ENCODE measurements around the gene TNIK.
A peak's percentile ranks its signal among the peaks of the same experiment; 100 is the strongest.
"Not testable (repeated sequence)": the region's sequence is repeated elsewhere in the genome, so short reads cannot be mapped to it uniquely, and the experiment has no call there.

The TNIK gene

GRCh38 chr3:171380711-171381425 lies 79.3 kb downstream of the TNIK start:
- peak in 1 of 2 experiments; percentile 1 for DNase-seq

- no peak for DNase-seq
Observed at GRCh38 chr3:171379961-171380483, 80.2 kb downstream of the TNIK start.

GRCh38 chr3:171379281-171379680 lies 80.9 kb downstream of the TNIK start:
- no peak for DNase-seq

- DNase-seq, result no peak
Observed at GRCh38 chr3:171378586-171378985, 81.6 kb downstream of the TNIK start.

- no peak for DNase-seq
Observed at GRCh38 chr3:171377859-171378258, 82.3 kb downstream of the TNIK start.

- DNase-seq, result no peak
Observed at GRCh38 chr3:171376596-171376947, 83.6 kb downstream of the TNIK start.

GRCh38 chr3:171375666-171376595 lies 84.3 kb downstream of the TNIK start:
- no peak for DNase-seq

GRCh38 chr3:171374661-171375285 lies 85.4 kb downstream of the TNIK start:
- no peak for DNase-seq

GRCh38 chr3:171374260-171374659 lies 85.9 kb downstream of the TNIK start:
- no peak for DNase-seq

GRCh38 chr3:171373711-171374110 lies 86.5 kb downstream of the TNIK start:
- DNase-seq, result no peak

- DNase-seq, result no peak
Observed at GRCh38 chr3:171372694-171373093, 87.5 kb downstream of the TNIK start.

GRCh38 chr3:171371354-171371753 lies 88.9 kb downstream of the TNIK start:
- DNase-seq, result no peak

GRCh38 chr3:171369156-171369555 lies 91.0 kb downstream of the TNIK start:
- DNase-seq, result no peak

GRCh38 chr3:171366738-171367137 lies 93.5 kb downstream of the TNIK start:
- DNase-seq, result not testable (repeated sequence)

- DNase-seq, result no peak
Observed at GRCh38 chr3:171366043-171366442, 94.2 kb downstream of the TNIK start.

- no peak for DNase-seq
Observed at GRCh38 chr3:171365489-171365888, 94.7 kb downstream of the TNIK start.

GRCh38 chr3:171364500-171364899 lies 95.7 kb downstream of the TNIK start:
- DNase-seq, result no peak

- no peak for DNase-seq
Observed at GRCh38 chr3:171363202-171363601, 97.0 kb downstream of the TNIK start.

- no peak for DNase-seq
Observed at GRCh38 chr3:171362575-171362974, 97.6 kb downstream of the TNIK start.

GRCh38 chr3:171358881-171359198 lies 101.4 kb downstream of the TNIK start:
- DNase-seq, result no peak

- no peak for DNase-seq
Observed at GRCh38 chr3:171358181-171358880, 101.9 kb downstream of the TNIK start.

- DNase-seq, result no peak
Observed at GRCh38 chr3:171357721-171358120, 102.5 kb downstream of the TNIK start.

- no peak for DNase-seq
Observed at GRCh38 chr3:171356251-171356650, 104.0 kb downstream of the TNIK start.

Measured in cerebellar nuclear complex (tissue), 1 donor.